GM23338 (cell line): Measurements from ENCODE around the gene CASS4. TPM values are rescaled to one million over a fixed set of nuclear protein-coding genes. Genes with fewer than 3 reads are reported as not detected.

Source experiments
- ATAC-seq: fragments of 200-7000 bp; cut with Tn5 transposase; 3 replicates; pipeline ENCODE4 v1.9.1; 2020
- DNase-seq: peaks from one replicate; pipeline ENCODE4 v3.0.0-alpha.2; 2015; ENCODE audit warnings: low spot score
- H2AFZ ChIP-seq: fragments of 200-600 bp; sonication (generic); 2 replicates; pipeline ENCODE4 v1.8.0; 2016; ENCODE audit warnings: antibody characterized with exemption, mild to moderate bottlenecking, moderate library complexity
- H3F3A ChIP-seq: fragments of 200-600 bp; sonication (generic); replicated peaks from 2 replicates; pipeline ENCODE4 v1.8.0; 2017; ENCODE audit warnings: antibody characterized with exemption, mixed run types, low read depth
- H3K27ac ChIP-seq: fragments of 200-600 bp; sonication (generic); 2 replicates; pipeline ENCODE4 v1.6.1; 2016; ENCODE audit warnings: low read depth
- H3K27me3 ChIP-seq: fragments of 200-600 bp; sonication (generic); 2 replicates; pipeline ENCODE4 v1.8.0; 2016; ENCODE audit warnings: mild to moderate bottlenecking, mixed run types, moderate library complexity; ENCODE audit not compliant: insufficient read depth
- H3K36me3 ChIP-seq: fragments of 200-600 bp; sonication (generic); 2 replicates; pipeline ENCODE4 v1.8.0; 2016; ENCODE audit warnings: mild to moderate bottlenecking; ENCODE audit not compliant: insufficient read depth
- H3K4me1 ChIP-seq: fragments of 200-600 bp; sonication (generic); 2 replicates; pipeline ENCODE4 v1.8.0; 2016; ENCODE audit warnings: mild to moderate bottlenecking, moderate library complexity; ENCODE audit not compliant: insufficient read depth
- H3K4me2 ChIP-seq: fragments of 200-600 bp; sonication (generic); 2 replicates; pipeline ENCODE4 v1.7.1; 2017; ENCODE audit warnings: mixed run types
- H3K4me3 ChIP-seq: fragments of 200-600 bp; sonication (generic); 2 replicates; pipeline ENCODE4 v1.6.1; 2016; ENCODE audit warnings: mixed run types
- H3K79me2 ChIP-seq: fragments of 200-600 bp; sonication (generic); replicated peaks from 2 replicates; pipeline ENCODE4 v1.8.0; 2017; ENCODE audit warnings: mild to moderate bottlenecking; ENCODE audit not compliant: insufficient read depth
- H3K9me2 ChIP-seq: fragments of 200-600 bp; sonication (generic); 2 replicates; pipeline ENCODE4 v1.8.0; 2017; ENCODE audit not compliant: insufficient read depth
- H4K20me1 ChIP-seq: fragments of 200-600 bp; sonication (generic); replicated peaks from 2 replicates; pipeline ENCODE4 v1.8.0; 2017; ENCODE audit warnings: mild to moderate bottlenecking; ENCODE audit not compliant: insufficient read depth
- H3K27ac Mint-ChIP-seq: 2 replicates; pipeline ENCODE4 v1.8.0; 2020; ENCODE audit warnings: inconsistent platforms, mild to moderate bottlenecking, moderate library complexity, mixed read lengths
- H3K27me3 Mint-ChIP-seq: 3 replicates; pipeline ENCODE4 v1.8.0; 2022; ENCODE audit warnings: low read depth, mild to moderate bottlenecking, moderate library complexity, mixed read lengths, inconsistent platforms; ENCODE audit not compliant: insufficient read depth, poor library complexity
- H3K36me3 Mint-ChIP-seq: 3 replicates; pipeline ENCODE4 v1.8.0; 2021; ENCODE audit warnings: low read depth, mild to moderate bottlenecking, inconsistent platforms, moderate library complexity, mixed read lengths
- H3K4me1 Mint-ChIP-seq: 3 replicates; pipeline ENCODE4 v1.8.0; 2020; ENCODE audit warnings: mild to moderate bottlenecking, inconsistent platforms, mixed read lengths
- H3K4me3 Mint-ChIP-seq: 3 replicates; pipeline ENCODE4 v1.8.0; 2021; ENCODE audit warnings: moderate library complexity, mild to moderate bottlenecking, inconsistent platforms, mixed read lengths
- H3K9me3 Mint-ChIP-seq: 3 replicates; pipeline ENCODE4 v1.8.0; 2020; ENCODE audit warnings: moderate library complexity, mild to moderate bottlenecking, inconsistent platforms, mixed read lengths
- CREB1 ChIP-seq: fragments of 250-450 bp; sonication (Bioruptor Pico); IDR thresholded peaks from 2 replicates; pipeline ENCODE4 v1.5.0; 2020; ENCODE audit warnings: low read depth, mild to moderate bottlenecking, moderate library complexity
- CTCF ChIP-seq, 2 experiments: fragments of 200-600 bp in 1 of 2; sonication (generic) in 1 of 2; conservative IDR thresholded peaks; 2 replicates each; pipeline versions ENCODE4 v1.5.1 to v1.6.1; 2016 to 2017; ENCODE audit warnings: antibody characterized with exemption in 2 of 2, low read depth in 2 of 2, mild to moderate bottlenecking in 2 of 2, moderate library complexity in 1 of 2
- ETS1 ChIP-seq: IDR thresholded peaks from 2 replicates; pipeline ENCODE4 v1.6.1; 2016; ENCODE audit warnings: antibody characterized with exemption
- EZH2 ChIP-seq: fragments of 200-600 bp; sonication (generic); IDR thresholded peaks from one replicate; pipeline ENCODE4 v1.8.0; 2017; ENCODE audit warnings: antibody characterized with exemption, mild to moderate bottlenecking, low read depth; ENCODE audit not compliant: unreplicated experiment
- JUNB ChIP-seq: IDR thresholded peaks from one replicate; pipeline ENCODE4 v1.6.1; 2016; ENCODE audit warnings: antibody characterized with exemption; ENCODE audit not compliant: unreplicated experiment
- NANOG ChIP-seq: IDR thresholded peaks from 2 replicates; pipeline ENCODE4 v1.6.1; 2016; ENCODE audit warnings: antibody characterized with exemption, borderline replicate concordance
- REST ChIP-seq: IDR thresholded peaks from one replicate; pipeline ENCODE4 v1.6.1; 2018; ENCODE audit warnings: antibody characterized with exemption; ENCODE audit not compliant: unreplicated experiment
- STAT1 ChIP-seq: IDR thresholded peaks from one replicate; pipeline ENCODE4 v1.6.1; 2016; ENCODE audit warnings: antibody characterized with exemption; ENCODE audit not compliant: unreplicated experiment
- ZNF114 ChIP-seq: fragments of 250-450 bp; sonication (Bioruptor Pico); IDR thresholded peaks from 2 replicates; pipeline ENCODE4 v1.5.0; 2020; ENCODE audit warnings: mild to moderate bottlenecking, moderate library complexity
- ZNF331 ChIP-seq: fragments of 250-450 bp; sonication (Bioruptor Pico); IDR thresholded peaks from 2 replicates; pipeline ENCODE4 v1.5.0; 2020; ENCODE audit warnings: low read depth, mild to moderate bottlenecking, moderate library complexity
- polyA plus RNA-seq: library from polyadenylated mRNA; unstranded; fragments of >200 nt; fragmentation: Nextera tagmentation; extraction: Ambion mirVana; gene quantifications from 2 replicates; pipeline ENCODE4 v1.2.1, GENCODE V29; 2016
- total RNA-seq: library from RNA; depleted of rRNA; stranded (reverse); fragments of >200 nt; shearing (Covaris generic); gene quantifications from 2 replicates; pipeline ENCODE4 v1.2.3, GENCODE V29; 2014

CASS4 gene
- total and polyA plus RNA-seq, 2 experiments from 2014 or later: not detected

GRCh38 chr20:56385130-56385529, 26.9 kb upstream of the CASS4 start (continued):
- no peak for TF ChIP-seq REST
- TF ChIP-seq ETS1: no peak

- ATAC-seq (no peak), DNase-seq (no peak)
- Mint-ChIP-seq H3K4me1 (peaks cover 6% of the 10 kb centered on the region), H3K27ac (peak overlapping the region; percentile 86), H3K36me3 (peaks cover 90% of the 10 kb centered on the region), H3K27me3 (peaks cover 11% of the 10 kb centered on the region), H3K4me3 (no peak overlapping the region), H3K9me3 (no peaks in the 10 kb centered on the region; the same call in 2 of the 3 replicates)
- H3K4me1 ChIP-seq: peaks cover 7% of the 10 kb centered on the region
- H3F3A ChIP-seq: no peaks in the 10 kb centered on the region
- peaks cover 33% of the 10 kb centered on the region for H4K20me1 ChIP-seq
- no peak overlapping the region for H3K4me2 ChIP-seq
- peaks cover 100% of the 10 kb centered on the region for H3K79me2 ChIP-seq
- no peak overlapping the region for H2AFZ ChIP-seq
- no peaks in the 10 kb centered on the region for H3K27me3 ChIP-seq
- no peak overlapping the region for H3K4me3 ChIP-seq
- TF ChIP-seq EZH2: no peak
- H3K9me2 ChIP-seq: no peaks in the 10 kb centered on the region
- H3K36me3 ChIP-seq: peaks cover 71% of the 10 kb centered on the region
- no peak overlapping the region for H3K27ac ChIP-seq
Measured at GRCh38 chr20:56386219-56386618, 25.8 kb upstream of the CASS4 start.

- no peaks in the 10 kb centered on the region for H3F3A ChIP-seq
- H3K36me3 Mint-ChIP-seq: peaks cover 65% of the 10 kb centered on the region
- no peak for TF ChIP-seq ZNF114 (CRISPR knock-in tag)
- no peak for TF ChIP-seq ETS1
- no peak for TF ChIP-seq STAT1
- no peak for TF ChIP-seq CTCF (conservative IDR thresholded peaks at IDR 0.05; ENCODE audit: low read depth in 2 of 2)
- no peak for TF ChIP-seq ZNF331 (CRISPR knock-in tag)
- no peak for TF ChIP-seq REST
- TF ChIP-seq JUNB: no peak
- no peak for TF ChIP-seq CREB1 (CRISPR knock-in tag)
- no peak for TF ChIP-seq NANOG
- no peak for TF ChIP-seq EZH2
Measured at GRCh38 chr20:56388882-56389281, 23.2 kb upstream of the CASS4 start.

More at GRCh38 chr20:56388882-56389281, 23.2 kb upstream of the CASS4 start:
- peaks cover 91% of the 10 kb centered on the region for H3K79me2 ChIP-seq
- Mint-ChIP-seq H3K27me3 (peaks cover 9% of the 10 kb centered on the region), H3K4me1 (peaks cover 9% of the 10 kb centered on the region), H3K4me3 (no peak overlapping the region), H3K27ac (no peak overlapping the region), H3K9me3 (no peaks in the 10 kb centered on the region; the same call in 2 of the 3 replicates)
- H2AFZ ChIP-seq: no peak overlapping the region
- no peaks in the 10 kb centered on the region for H3K9me2 ChIP-seq
- H3K36me3 ChIP-seq: peaks cover 53% of the 10 kb centered on the region
- ATAC-seq (no peak), DNase-seq (no peak)
- no peak overlapping the region for H3K4me3 ChIP-seq
- H3K27ac ChIP-seq: no peak overlapping the region
- H3K4me1 ChIP-seq: peaks cover 15% of the 10 kb centered on the region
- H3K27me3 ChIP-seq: no peaks in the 10 kb centered on the region
- H4K20me1 ChIP-seq: peaks cover 23% of the 10 kb centered on the region
- no peak overlapping the region for H3K4me2 ChIP-seq
